SU-DHL-6 (cell line): Measurements from ENCODE around the gene UNC5B.
"Not testable (repeated sequence)": the region's sequence is repeated elsewhere in the genome, so short reads cannot be mapped to it uniquely, and the experiment has no call there.

Experiments used
- H2AFZ ChIP-seq: fragments of 200-600 bp; sonication (generic); 2 replicates; pipeline ENCODE4 v1.6.1; 2014; ENCODE audit warnings: low read depth, mild to moderate bottlenecking, moderate library complexity, mixed read lengths, antibody characterized with exemption, low read length; ENCODE audit not compliant: severe bottlenecking
- H3F3A ChIP-seq: fragments of 200-600 bp; shearing (Covaris generic); 2 replicates; pipeline ENCODE4 v1.6.0; 2016; ENCODE audit warnings: antibody characterized with exemption, mild to moderate bottlenecking; ENCODE audit not compliant: insufficient read depth
- H3K27ac ChIP-seq: fragments of 200-600 bp; sonication (generic); 2 replicates; pipeline ENCODE4 v1.5.1; 2016; ENCODE audit warnings: low read depth, mild to moderate bottlenecking, low read length, moderate library complexity, mixed read lengths
- H3K27me3 ChIP-seq: fragments of 200-600 bp; sonication (generic), shearing (Covaris generic); 2 replicates; pipeline ENCODE4 v1.6.0; 2014; ENCODE audit warnings: mild to moderate bottlenecking, low read length
- H3K36me3 ChIP-seq: fragments of 200-600 bp; sonication (generic); 2 replicates; pipeline ENCODE4 v1.6.1; 2014; ENCODE audit warnings: mild to moderate bottlenecking, low read length, mixed read lengths
- H3K4me2 ChIP-seq: fragments of 300-600, 200-600 bp; shearing (Covaris generic), sonication (generic); 2 replicates; pipeline ENCODE4 v1.6.0; 2014; ENCODE audit warnings: low read length, low read depth, mild to moderate bottlenecking; ENCODE audit not compliant: poor library complexity, severe bottlenecking
- H3K4me3 ChIP-seq: fragments of 200-600 bp; sonication (generic); 2 replicates; pipeline ENCODE4 v1.5.1; 2014; ENCODE audit warnings: antibody characterized with exemption, low read length, mild to moderate bottlenecking, mixed read lengths; ENCODE audit not compliant: insufficient read depth, poor library complexity, severe bottlenecking
- H3K79me2 ChIP-seq: fragments of 200-600 bp; sonication (generic); 2 replicates; pipeline ENCODE4 v1.6.1; 2014; ENCODE audit warnings: mild to moderate bottlenecking, low read length, moderate library complexity; ENCODE audit not compliant: insufficient read depth
- H3K9ac ChIP-seq: fragments of 200-600 bp; sonication (generic); 2 replicates; pipeline ENCODE4 v1.7.0; 2014; ENCODE audit warnings: mild to moderate bottlenecking, low read length
- H3K9me2 ChIP-seq: fragments of 200-600 bp; sonication (generic); replicated peaks from 2 replicates; pipeline ENCODE4 v1.6.1; 2014; ENCODE audit warnings: low read length; ENCODE audit not compliant: insufficient read depth
- H3K9me3 ChIP-seq: fragments of 200-600 bp; sonication (generic); 2 replicates; pipeline ENCODE4 v1.6.1; 2014; ENCODE audit warnings: low read length, mixed read lengths; ENCODE audit not compliant: insufficient read depth
- H4K20me1 ChIP-seq: fragments of 200-600 bp; sonication (generic); 2 replicates; pipeline ENCODE4 v1.6.1; 2014; ENCODE audit warnings: low read depth, mild to moderate bottlenecking, antibody characterized with exemption, low read length, moderate library complexity, mixed read lengths
- EZH2phosphoT487 ChIP-seq: fragments of 200-600 bp; sonication (generic), shearing (Covaris generic); conservative IDR thresholded peaks from 2 replicates; pipeline ENCODE4 v1.6.1; 2018; ENCODE audit warnings: mild to moderate bottlenecking, antibody characterized with exemption, low read length, moderate library complexity, mixed read lengths
- TF ChIP-seq, protein P1 (sequence below): fragments of 200-600 bp; sonication (generic); IDR thresholded peaks from one replicate; pipeline ENCODE4 v1.5.1; 2017; ENCODE audit warnings: antibody characterized with exemption, mild to moderate bottlenecking, low read length, moderate library complexity; ENCODE audit not compliant: insufficient read depth, poor library complexity, severe bottlenecking

The UNC5B gene

GRCh38 chr10:71272056-71272771 is 59.8 kb downstream of the UNC5B start:
- no peak overlapping the region for H3K27ac ChIP-seq
- H3K36me3 ChIP-seq = no peaks in the 10 kb centered on the region
- no peaks in the 10 kb centered on the region for H3K79me2 ChIP-seq
- H3K9me3 ChIP-seq = no peaks in the 10 kb centered on the region
- no peak overlapping the region for H3K4me2 ChIP-seq
- H3K27me3 ChIP-seq = no peaks in the 10 kb centered on the region
- H3F3A ChIP-seq = no peaks in the 10 kb centered on the region
- H4K20me1 ChIP-seq = no peaks in the 10 kb centered on the region
- no peak overlapping the region for H2AFZ ChIP-seq
- no peaks in the 10 kb centered on the region for H3K9me2 ChIP-seq
- H3K4me3 ChIP-seq = no peak overlapping the region
- no peak overlapping the region for H3K9ac ChIP-seq
- TF ChIP-seq, protein P1, sequence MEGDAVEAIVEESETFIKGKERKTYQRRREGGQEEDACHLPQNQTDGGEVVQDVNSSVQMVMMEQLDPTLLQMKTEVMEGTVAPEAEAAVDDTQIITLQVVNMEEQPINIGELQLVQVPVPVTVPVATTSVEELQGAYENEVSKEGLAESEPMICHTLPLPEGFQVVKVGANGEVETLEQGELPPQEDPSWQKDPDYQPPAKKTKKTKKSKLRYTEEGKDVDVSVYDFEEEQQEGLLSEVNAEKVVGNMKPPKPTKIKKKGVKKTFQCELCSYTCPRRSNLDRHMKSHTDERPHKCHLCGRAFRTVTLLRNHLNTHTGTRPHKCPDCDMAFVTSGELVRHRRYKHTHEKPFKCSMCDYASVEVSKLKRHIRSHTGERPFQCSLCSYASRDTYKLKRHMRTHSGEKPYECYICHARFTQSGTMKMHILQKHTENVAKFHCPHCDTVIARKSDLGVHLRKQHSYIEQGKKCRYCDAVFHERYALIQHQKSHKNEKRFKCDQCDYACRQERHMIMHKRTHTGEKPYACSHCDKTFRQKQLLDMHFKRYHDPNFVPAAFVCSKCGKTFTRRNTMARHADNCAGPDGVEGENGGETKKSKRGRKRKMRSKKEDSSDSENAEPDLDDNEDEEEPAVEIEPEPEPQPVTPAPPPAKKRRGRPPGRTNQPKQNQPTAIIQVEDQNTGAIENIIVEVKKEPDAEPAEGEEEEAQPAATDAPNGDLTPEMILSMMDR = no peak
- TF ChIP-seq EZH2phosphoT487 = no peak

DNA sequence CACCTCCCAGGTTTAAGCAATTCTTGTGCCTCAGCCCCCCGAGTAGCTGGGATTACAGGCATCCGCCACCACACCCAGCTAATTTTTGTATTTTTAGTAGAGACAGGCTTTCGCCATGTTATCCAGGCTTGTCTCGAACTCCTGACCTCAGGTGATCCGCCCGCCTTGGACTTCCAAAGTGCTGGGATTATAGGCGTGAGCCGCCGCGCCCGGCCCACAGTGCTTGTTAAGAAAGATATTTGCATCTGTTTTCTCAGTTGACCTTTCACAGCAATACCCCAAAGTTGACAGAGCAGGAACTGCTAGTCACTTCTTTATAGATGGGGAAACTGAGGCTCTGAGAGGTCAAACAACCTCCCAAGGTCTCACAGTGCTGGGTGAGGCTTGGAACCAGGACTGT is 60.6 kb downstream of the UNC5B start:
- H3K36me3 ChIP-seq, H4K20me1 ChIP-seq, H2AFZ ChIP-seq, H3K9me3 ChIP-seq, H3K4me2 ChIP-seq, H3K4me3 ChIP-seq, H3K27me3 ChIP-seq, H3K9ac ChIP-seq, H3F3A ChIP-seq, H3K9me2 ChIP-seq, H3K27ac ChIP-seq, H3K79me2 ChIP-seq: not testable (repeated sequence)

- H3K79me2 ChIP-seq = no peaks in the 10 kb centered on the region
- H3K4me3 ChIP-seq = no peak overlapping the region
- H3K9ac ChIP-seq = no peak overlapping the region
- H3K36me3 ChIP-seq = no peaks in the 10 kb centered on the region
- no peaks in the 10 kb centered on the region for H3K9me3 ChIP-seq
- TF ChIP-seq, protein P1 = no peak
- no peak for TF ChIP-seq EZH2phosphoT487
- no peaks in the 10 kb centered on the region for H3K27me3 ChIP-seq
- no peak overlapping the region for H2AFZ ChIP-seq
- H3K27ac ChIP-seq = no peak overlapping the region
- no peaks in the 10 kb centered on the region for H3F3A ChIP-seq
- no peaks in the 10 kb centered on the region for H3K9me2 ChIP-seq
- no peaks in the 10 kb centered on the region for H4K20me1 ChIP-seq
- no peak overlapping the region for H3K4me2 ChIP-seq
Measured at GRCh38 chr10:71273506-71273905, 61.1 kb downstream of the UNC5B start.

GRCh38 chr10:71274901-71275796 is 62.8 kb downstream of the UNC5B start:
- Histone ChIP-seq H3K4me3 (no peak overlapping the region), H3K9me2 (no peaks in the 10 kb centered on the region), H3K9me3 (no peaks in the 10 kb centered on the region), H3K27ac (no peak overlapping the region), H3F3A (no peaks in the 10 kb centered on the region), H3K36me3 (no peaks in the 10 kb centered on the region), H3K9ac (no peak overlapping the region), H3K4me2 (no peak overlapping the region), H3K79me2 (no peaks in the 10 kb centered on the region), H4K20me1 (no peaks in the 10 kb centered on the region), H2AFZ (no peak overlapping the region), H3K27me3 (no peaks in the 10 kb centered on the region)
- TF ChIP-seq EZH2phosphoT487 = no peak
- TF ChIP-seq, protein P1 = peak; percentile 47
